GM12874 (cell line): ENCODE data around the gene MICAL2.

ENCODE experiments used
- TF ChIP-seq, protein P1 (sequence below): IDR thresholded peaks from 2 replicates; pipeline ENCODE4 v1.5.1; 2011; ENCODE audit warnings: low read depth, mild to moderate bottlenecking, control low read depth, low read length, moderate library complexity; ENCODE audit not compliant: insufficient read depth

MICAL2 gene

DNA sequence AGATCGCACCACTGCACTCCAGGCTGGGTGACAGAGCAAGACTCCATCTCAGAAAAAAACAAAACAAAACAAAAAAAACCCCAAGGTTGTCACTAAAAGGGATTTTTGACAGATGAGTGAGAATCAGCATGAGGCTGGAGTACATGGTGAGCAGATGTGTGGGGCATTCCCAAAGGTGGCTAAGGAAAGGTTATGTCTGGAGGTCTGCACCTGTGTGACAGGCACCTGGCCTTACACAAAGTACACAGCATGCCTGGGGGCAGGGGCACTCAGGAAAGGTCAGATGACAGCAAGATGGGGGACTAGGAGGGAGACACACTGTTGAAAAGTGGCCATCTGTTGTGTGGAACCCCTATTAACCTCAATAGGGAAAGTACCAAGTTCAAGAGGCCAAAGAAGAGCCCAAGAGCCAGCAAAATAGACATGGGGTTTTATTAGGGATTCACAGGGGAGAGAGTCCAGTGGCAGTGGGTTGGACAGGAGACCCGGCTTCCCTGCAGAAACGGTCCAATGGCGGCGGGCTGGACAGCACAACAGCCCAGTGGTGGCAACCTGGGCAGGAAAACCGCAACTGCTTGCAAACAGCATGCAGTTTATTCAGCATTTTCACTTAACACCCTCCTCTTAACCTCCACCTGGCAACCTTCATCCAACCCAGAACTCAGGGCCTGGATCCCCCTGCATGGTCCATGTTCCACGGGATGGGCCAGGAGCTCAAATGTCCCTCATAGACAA lies 101.1 kb downstream of the MICAL2 start:
- TF ChIP-seq, protein P1, sequence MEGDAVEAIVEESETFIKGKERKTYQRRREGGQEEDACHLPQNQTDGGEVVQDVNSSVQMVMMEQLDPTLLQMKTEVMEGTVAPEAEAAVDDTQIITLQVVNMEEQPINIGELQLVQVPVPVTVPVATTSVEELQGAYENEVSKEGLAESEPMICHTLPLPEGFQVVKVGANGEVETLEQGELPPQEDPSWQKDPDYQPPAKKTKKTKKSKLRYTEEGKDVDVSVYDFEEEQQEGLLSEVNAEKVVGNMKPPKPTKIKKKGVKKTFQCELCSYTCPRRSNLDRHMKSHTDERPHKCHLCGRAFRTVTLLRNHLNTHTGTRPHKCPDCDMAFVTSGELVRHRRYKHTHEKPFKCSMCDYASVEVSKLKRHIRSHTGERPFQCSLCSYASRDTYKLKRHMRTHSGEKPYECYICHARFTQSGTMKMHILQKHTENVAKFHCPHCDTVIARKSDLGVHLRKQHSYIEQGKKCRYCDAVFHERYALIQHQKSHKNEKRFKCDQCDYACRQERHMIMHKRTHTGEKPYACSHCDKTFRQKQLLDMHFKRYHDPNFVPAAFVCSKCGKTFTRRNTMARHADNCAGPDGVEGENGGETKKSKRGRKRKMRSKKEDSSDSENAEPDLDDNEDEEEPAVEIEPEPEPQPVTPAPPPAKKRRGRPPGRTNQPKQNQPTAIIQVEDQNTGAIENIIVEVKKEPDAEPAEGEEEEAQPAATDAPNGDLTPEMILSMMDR, result no peak

DNA sequence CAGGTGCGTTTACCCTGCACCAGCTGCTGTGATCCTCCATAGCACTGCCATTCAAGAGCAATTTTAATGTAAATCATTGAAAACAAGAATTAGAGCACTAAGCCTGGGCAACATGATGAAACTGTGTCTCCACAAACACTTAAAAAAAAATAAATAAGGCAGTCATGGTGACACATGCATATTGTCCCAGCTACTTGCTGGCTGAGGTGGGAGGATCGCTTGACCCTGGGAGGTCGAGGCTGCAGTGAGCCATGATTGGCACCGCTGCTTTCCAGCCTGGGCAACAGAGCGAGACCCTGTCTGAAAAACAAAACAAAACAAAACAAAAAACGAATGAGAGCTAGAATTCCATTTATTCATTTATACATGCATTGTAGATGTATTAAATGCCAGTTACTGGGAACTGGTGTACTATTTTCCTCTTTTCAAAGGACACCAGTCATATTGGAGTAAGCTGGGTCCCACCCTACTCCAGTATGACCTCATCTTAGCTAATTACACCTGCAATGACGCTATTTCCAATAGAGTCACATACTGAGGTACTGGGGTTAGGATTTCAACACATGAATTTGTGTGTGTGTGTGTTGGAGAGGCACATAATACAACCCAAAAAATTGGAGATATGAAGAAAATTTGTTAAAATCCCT lies 101.9 kb downstream of the MICAL2 start:
- TF ChIP-seq, protein P1, result no peak

DNA sequence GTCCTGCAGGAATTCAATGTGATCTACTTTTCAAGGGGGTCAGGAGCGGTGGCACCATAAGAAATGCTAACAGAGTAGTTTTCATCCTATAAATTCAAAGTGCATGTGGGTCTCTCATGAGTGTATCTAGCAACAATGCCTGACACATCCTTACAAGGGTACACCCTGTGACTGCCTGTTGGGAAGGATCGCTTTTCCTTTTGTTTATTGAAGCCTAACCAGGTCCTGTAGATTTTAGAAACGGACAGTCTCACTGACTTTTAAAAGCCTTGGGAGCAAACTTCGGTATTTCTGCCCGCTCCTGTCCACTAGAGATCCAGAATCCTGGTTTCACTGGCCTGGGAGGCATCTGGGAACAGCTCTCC lies 102.4 kb downstream of the MICAL2 start:
- TF ChIP-seq, protein P1, result no peak

DNA sequence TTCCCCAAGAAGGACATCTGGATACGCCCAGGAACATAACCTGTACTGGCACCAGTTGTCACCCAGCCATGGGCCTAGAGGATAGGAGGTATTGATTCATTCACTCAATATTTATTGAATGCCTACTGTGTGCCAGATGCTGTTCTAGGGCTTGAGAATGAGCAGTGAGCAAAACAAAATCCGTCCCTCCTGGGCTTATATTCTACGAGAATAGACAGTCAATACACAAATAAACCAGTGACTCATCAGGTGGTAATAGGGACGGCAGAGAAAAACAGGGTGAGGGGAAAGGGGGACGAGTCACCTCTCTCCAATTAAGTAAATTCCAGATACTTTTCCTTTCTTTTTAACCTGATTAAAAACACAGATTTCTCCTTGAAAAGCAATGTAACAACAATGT lies 103.5 kb downstream of the MICAL2 start:
- TF ChIP-seq, protein P1, result no peak

DNA sequence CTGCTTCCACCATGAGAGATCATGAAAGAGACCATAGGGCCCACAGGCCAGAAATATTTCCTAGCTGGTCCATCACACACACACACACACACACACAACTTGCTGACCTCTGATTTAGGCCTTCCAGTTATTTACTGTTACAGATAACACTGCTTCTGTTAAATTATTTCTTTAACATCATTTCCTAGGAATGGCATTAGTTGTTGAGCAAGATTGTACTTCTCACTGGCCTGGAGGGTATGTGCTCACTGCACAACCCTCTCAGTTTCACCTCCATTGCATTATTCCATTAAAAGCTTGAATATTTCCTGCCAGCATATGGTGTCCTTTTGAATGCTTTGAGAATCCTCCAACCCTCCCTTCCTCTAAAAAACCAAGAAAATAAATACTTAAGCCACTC lies 104.4 kb downstream of the MICAL2 start:
- TF ChIP-seq, protein P1, result no peak

DNA sequence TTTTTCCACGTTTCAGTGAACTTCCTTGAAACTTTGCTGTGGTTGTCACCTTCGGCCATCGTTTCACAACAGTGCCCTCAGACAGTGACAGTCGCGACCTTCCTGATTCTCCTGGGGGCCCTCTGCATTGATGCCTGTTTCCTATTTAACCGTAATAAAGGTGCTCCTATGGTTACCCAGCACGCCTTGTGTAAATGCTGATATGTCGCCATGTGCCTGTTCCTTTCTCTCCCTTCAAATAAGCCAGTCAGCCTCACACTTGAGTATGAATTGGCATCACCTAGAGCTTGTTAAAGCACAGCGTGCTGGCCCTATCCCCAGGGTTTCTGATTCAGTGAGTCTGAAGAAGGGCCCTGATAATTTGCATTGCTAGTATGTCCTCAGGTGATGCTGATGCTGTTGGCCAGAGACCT lies 104.8 kb downstream of the MICAL2 start:
- TF ChIP-seq, protein P1, result no peak

DNA sequence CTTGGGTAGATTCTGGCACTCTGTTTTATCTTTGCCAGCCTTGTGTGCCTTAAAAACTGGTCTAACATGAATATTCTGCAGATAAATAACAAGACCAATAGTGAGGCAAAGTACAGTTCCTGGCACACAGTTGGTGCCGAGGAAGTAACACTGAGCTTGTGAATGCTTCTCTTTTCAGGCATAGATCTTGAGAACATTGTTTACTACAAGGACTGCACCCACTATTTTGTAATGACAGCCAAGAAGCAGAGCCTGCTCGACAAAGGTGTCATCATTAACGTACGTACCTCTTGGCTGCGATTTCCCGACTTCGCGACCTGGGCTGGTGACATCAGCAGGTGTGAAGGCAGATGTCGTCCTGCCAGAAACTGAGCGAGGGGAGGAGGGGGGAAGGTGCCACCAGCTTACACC lies 105.7 kb downstream of the MICAL2 start:
- TF ChIP-seq, protein P1, result no peak
